IMR-90 (cell line): Measurements from ENCODE around the gene C1orf116. TPM values are rescaled to one million over a fixed set of nuclear protein-coding genes. Genes with fewer than 3 reads are reported as not detected.
A peak's percentile ranks its signal among the peaks of the same experiment; 100 is the strongest.

Experiments
- ATAC-seq: fragments of 200-7000 bp; cut with Tn5 transposase; 2 replicates; pipeline ENCODE4 v1.9.1; 2020; ENCODE audit warnings: low read depth, mild to moderate bottlenecking, moderate library complexity
- BruUV-seq: library from RNA; stranded (reverse); fragments of 400-500 nt; replicated peaks from 2 replicates; lab custom pipeline; 2021; lab: Mats Ljungman, UMichigan
- CTCF ChIA-PET: fragments of 300-600 bp; formaldehyde crosslinking; extraction: SDS; loops from one replicate; lab custom pipeline; 2021; ENCODE audit warnings: antibody characterized with exemption; lab: Yijun Ruan, JAX
- POLR2A ChIA-PET: fragments of 300-600 bp; sonication (Branson Sonifier 250); formaldehyde crosslinking; loops from one replicate; lab custom pipeline; 2022; ENCODE audit warnings: antibody characterized with exemption; ENCODE audit not compliant: unreplicated experiment; lab: Charles Lee
- DNase-seq: peaks from one replicate; pipeline ENCODE4 v3.0.0; 2013
- H2AFZ ChIP-seq: replicated peaks from 2 replicates; pipeline ENCODE3; 2013; ENCODE audit warnings: low read length, mild to moderate bottlenecking; ENCODE audit not compliant: poor library complexity
- H2AK5ac ChIP-seq: 2 replicates; pipeline ENCODE4 v1.6.1; 2013; ENCODE audit warnings: low read depth, low read length, inconsistent platforms
- H2AK9ac ChIP-seq: replicated peaks from 2 replicates; pipeline ENCODE3; 2013; ENCODE audit warnings: mild to moderate bottlenecking, low read depth, low read length, moderate library complexity; ENCODE audit not compliant: poor library complexity
- H2BK120ac ChIP-seq: 2 replicates; pipeline ENCODE4 v1.6.1; 2013; ENCODE audit warnings: low read depth, low read length, inconsistent platforms
- H2BK15ac ChIP-seq: 3 replicates; pipeline ENCODE4 v1.6.1; 2013; ENCODE audit warnings: low read depth, low read length, inconsistent platforms
- H2BK20ac ChIP-seq: 2 replicates; pipeline ENCODE4 v1.6.1; 2013; ENCODE audit warnings: low read depth, mild to moderate bottlenecking, inconsistent platforms, low read length, moderate library complexity
- H2BK5ac ChIP-seq: 2 replicates; pipeline ENCODE4 v1.6.1; 2013; ENCODE audit warnings: mild to moderate bottlenecking, low read depth, low read length, inconsistent platforms; ENCODE audit not compliant: poor library complexity, severe bottlenecking
- H3K14ac ChIP-seq: replicated peaks from 2 replicates; pipeline ENCODE4 v1.6.1; 2013; ENCODE audit warnings: low read depth, low read length, inconsistent platforms
- H3K18ac ChIP-seq: 2 replicates; pipeline ENCODE4 v1.6.1; 2013; ENCODE audit warnings: low read depth, low read length, control low read depth
- H3K23ac ChIP-seq: 2 replicates; pipeline ENCODE4 v1.6.1; 2013; ENCODE audit warnings: low read depth, low read length, inconsistent platforms
- H3K27ac ChIP-seq: 2 replicates; pipeline ENCODE4 v1.5.1; 2013; ENCODE audit warnings: mild to moderate bottlenecking, control low read depth, low read length; ENCODE audit not compliant: insufficient read depth
- H3K27me3 ChIP-seq: 2 replicates; pipeline ENCODE4 v1.6.1; 2013; ENCODE audit warnings: low read length; ENCODE audit not compliant: control insufficient read depth, insufficient read depth
- H3K36me3 ChIP-seq: 2 replicates; pipeline ENCODE4 v1.6.1; 2013; ENCODE audit warnings: low read length, mixed read lengths; ENCODE audit not compliant: control insufficient read depth, insufficient read depth
- H3K4ac ChIP-seq: 2 replicates; pipeline ENCODE4 v1.6.1; 2013; ENCODE audit warnings: low read depth, low read length, inconsistent platforms
- H3K4me1 ChIP-seq: 2 replicates; pipeline ENCODE4 v1.6.1; 2013; ENCODE audit warnings: low read length, mixed read lengths; ENCODE audit not compliant: control insufficient read depth, insufficient read depth
- H3K4me2 ChIP-seq: 2 replicates; pipeline ENCODE4 v1.6.1; 2013; ENCODE audit warnings: low read depth, mild to moderate bottlenecking, control low read depth, low read length, moderate library complexity
- H3K4me3 ChIP-seq: 2 replicates; pipeline ENCODE4 v1.5.1; 2013; ENCODE audit warnings: low read depth, mild to moderate bottlenecking, control low read depth, low read length, moderate library complexity; ENCODE audit not compliant: insufficient read depth
- H3K56ac ChIP-seq: 2 replicates; pipeline ENCODE4 v1.6.1; 2013; ENCODE audit warnings: low read length, inconsistent platforms; ENCODE audit not compliant: insufficient read depth; ENCODE audit errors: extremely low read depth
- H3K79me1 ChIP-seq, 2 experiments: 2 replicates each; pipeline ENCODE4 v1.6.1; 2013; ENCODE audit warnings: low read length in 2 of 2, inconsistent platforms in 1 of 2, low read depth in 1 of 2
- H3K9ac ChIP-seq: 2 replicates; pipeline ENCODE4 v1.6.1; 2013; ENCODE audit warnings: low read depth, low read length, control low read depth
- H3K9me1 ChIP-seq: 2 replicates; pipeline ENCODE4 v1.6.1; 2013; ENCODE audit warnings: low read length, inconsistent platforms; ENCODE audit not compliant: insufficient read depth
- H3K9me3 ChIP-seq: 2 replicates; pipeline ENCODE4 v1.6.1; 2013; ENCODE audit warnings: low read length; ENCODE audit not compliant: control insufficient read depth, insufficient read depth
- H4K20me1 ChIP-seq: 2 replicates; pipeline ENCODE4 v1.6.1; 2013; ENCODE audit warnings: low read length, inconsistent platforms; ENCODE audit not compliant: insufficient read depth
- H4K5ac ChIP-seq: 2 replicates; pipeline ENCODE4 v1.6.1; 2013; ENCODE audit warnings: mild to moderate bottlenecking, low read depth, low read length, control low read depth
- H4K8ac ChIP-seq, 2 experiments: 2 replicates each; pipeline ENCODE4 v1.6.1; 2013; ENCODE audit warnings: low read depth in 2 of 2, low read length in 2 of 2, control low read depth in 1 of 2, inconsistent platforms in 1 of 2
- H4K91ac ChIP-seq: 2 replicates; pipeline ENCODE4 v1.6.1; 2013; ENCODE audit warnings: low read depth, low read length, inconsistent platforms; ENCODE audit not compliant: insufficient read depth
- BHLHE40 ChIP-seq: fragments of 150-350 bp; IDR thresholded peaks from 2 replicates; pipeline ENCODE4 v1.6.1; 2016; ENCODE audit warnings: mild to moderate bottlenecking, low read depth, low read length
- CTCF ChIP-seq: conservative IDR thresholded peaks from 2 replicates; pipeline ENCODE4 v1.5.1; 2012; ENCODE audit warnings: mild to moderate bottlenecking, low read depth, low read length, improper control_type of control experiment
- RAD21 ChIP-seq: IDR thresholded peaks from 2 replicates; pipeline ENCODE4 v1.6.1; 2012; ENCODE audit warnings: low read length, improper control_type of control experiment
- SMC3 ChIP-seq: fragments of 150-350 bp; IDR thresholded peaks from 2 replicates; pipeline ENCODE4 v1.6.1; 2016; ENCODE audit warnings: low read depth, mild to moderate bottlenecking, antibody characterized with exemption, low read length, moderate library complexity
- WGBS, 2 experiments: methylation state at CpG; one replicate each; pipeline versions ENCODE4 v1.1.5 to v1.1.7; 2013; ENCODE audit warnings: missing lambda C conversion rate in 2 of 2; ENCODE audit not compliant: insufficient read length in 1 of 2; ENCODE audit errors: extremely low coverage in 2 of 2; 5-methylcytosine and 5-hydroxymethylcytosine counted together
- dilution Hi-C: fragments of 300-500 bp; cut with HindIII; formaldehyde crosslinking; loops from one replicate; pipeline ENCODE4 v1.14.3; 2018; ENCODE audit warnings: low sequenced_read_pairs; ENCODE audit not compliant: unreplicated experiment
- in situ Hi-C: fragments of 300-500 bp; cut with MboI; formaldehyde crosslinking; loops from 3 replicates; pipeline ENCODE4 v1.14.3; 2019; ENCODE audit warnings: low sequenced_read_pairs, inconsistent platforms, mixed read lengths
- intact Hi-C: fragments of 100-400 bp; cut with micrococcal nuclease; formaldehyde crosslinking; loops from 2 replicates; pipeline ENCODE4 v1.10.0; 2022
- polyA plus RNA-seq, 3 experiments: library from polyadenylated mRNA; depleted of rRNA; stranded (reverse); fragments of >200 nt; gene quantifications; 2 replicates each; pipeline ENCODE4 v1.2.3, GENCODE V29; 2012; ENCODE audit warnings: low replicate concordance in 1 of 3
- total RNA-seq: library from RNA; depleted of rRNA; stranded (reverse); fragments of >200 nt; gene quantifications from 2 replicates; pipeline ENCODE4 v1.2.3, GENCODE V29; 2012

The C1orf116 gene
- total and polyA plus RNA-seq, 2 of the 4 experiments (the other 2 are of a cell fraction) = under 0.01 to 0.03 TPM

- Histone ChIP-seq H3K27me3 (peaks cover 37% of the 10 kb centered on the region), H3K27ac (no peak overlapping the region), H3K18ac (no peak overlapping the region), H2BK120ac (no peak overlapping the region), H3K36me3 (no peaks in the 10 kb centered on the region), H3K4ac (no peak overlapping the region), H3K9me1 (no peaks in the 10 kb centered on the region), H2BK20ac (no peak overlapping the region), H4K5ac (no peak overlapping the region), H2AFZ (no peak overlapping the region), H3K23ac (no peak overlapping the region), H4K91ac (no peak overlapping the region), H2AK9ac (no peak overlapping the region), H3K4me1 (no peaks in the 10 kb centered on the region), H3K9me3 (no peaks in the 10 kb centered on the region), H3K14ac (no peak overlapping the region), H4K8ac (no peak overlapping the region), H3K79me1 (no peaks in the 10 kb centered on the region), H2AK5ac (no peak overlapping the region), H2BK5ac (no peak overlapping the region), H3K56ac (no peak overlapping the region), H3K4me2 (no peak overlapping the region), H4K20me1 (no peaks in the 10 kb centered on the region), H3K9ac (no peak overlapping the region), H3K4me3 (no peak overlapping the region), H2BK15ac (no peak overlapping the region)
- WGBS, 2 experiments = no CpG with 5 or more reads among the region's 4 CpGs
- dilution Hi-C loops = no loop called here
- in situ Hi-C loops = no loop called here
- ChIA-PET CTCF (interaction anchor here (0.7 to 4.2 kb wide), 17 partner anchors 9 to 517 kb away, joined by 3 to 13 read pairs (median 3); partner anchors contain the start of gene EIF2D), POLR2A (no interaction called here)
- intact Hi-C loops = loop anchor here (5.0 to 10.0 kb wide), 4 partner anchors 247 to 507 kb away; partner anchors contain the start of genes DYRK3 and IKBKE
- no peak for TF ChIP-seq BHLHE40
- peak; percentile 65 for TF ChIP-seq CTCF
- TF ChIP-seq SMC3 = peak; percentile 57
- peak; percentile 72 for TF ChIP-seq RAD21
- BruUV-seq = no TSS peak
- DNase-seq = peak; percentile 22
- ATAC-seq = peak; percentile 82
Measured at GRCh38 chr1:206982216-206982615, 50.3 kb downstream of the C1orf116 start.
